ENCODE data around the gene TRAPPC3.

TRAPPC3 gene

DNA sequence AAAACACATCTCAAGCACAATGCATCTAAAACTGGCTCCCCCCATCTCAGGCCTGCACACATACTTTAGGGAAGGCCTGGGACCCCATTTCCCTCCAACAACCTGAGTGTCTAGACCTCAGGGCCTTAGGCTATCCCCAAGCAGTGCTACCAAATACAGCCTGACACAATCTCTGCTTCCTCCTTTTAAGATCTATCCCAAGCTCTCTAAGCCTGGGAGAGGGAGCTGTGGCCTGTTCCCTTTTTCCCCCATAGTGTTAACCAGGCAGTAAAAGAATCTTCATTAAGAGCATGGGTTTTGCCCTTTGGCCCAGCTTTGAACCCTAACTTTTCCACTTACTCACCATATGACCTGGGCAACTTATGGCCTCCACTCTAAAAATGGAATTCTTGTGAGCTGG lies 13.5 kb downstream of the TRAPPC3 start:
- Histone ChIP-seq H3K4me2 (ENCODE audit: low read length) (no peak overlapping the region), H3K27me3 (ENCODE audit: control insufficient read depth, insufficient read depth, low read length) (no peaks in the 10 kb centered on the region), H2AFZ (no peak overlapping the region), H3K4me1 (no peaks in the 10 kb centered on the region), H3K27ac (no peak overlapping the region), H3K9me3 (ENCODE audit: control insufficient read depth, low read length) (no peaks in the 10 kb centered on the region), H3K36me3 (ENCODE audit: control insufficient read depth, insufficient read depth, low read length) (no peaks in the 10 kb centered on the region), H3K9ac (no peak overlapping the region), H3K79me2 (no peaks in the 10 kb centered on the region), H3K4me3 (ENCODE audit: low read depth, low read length) (no peak overlapping the region)
- TF ChIP-seq, protein P1, sequence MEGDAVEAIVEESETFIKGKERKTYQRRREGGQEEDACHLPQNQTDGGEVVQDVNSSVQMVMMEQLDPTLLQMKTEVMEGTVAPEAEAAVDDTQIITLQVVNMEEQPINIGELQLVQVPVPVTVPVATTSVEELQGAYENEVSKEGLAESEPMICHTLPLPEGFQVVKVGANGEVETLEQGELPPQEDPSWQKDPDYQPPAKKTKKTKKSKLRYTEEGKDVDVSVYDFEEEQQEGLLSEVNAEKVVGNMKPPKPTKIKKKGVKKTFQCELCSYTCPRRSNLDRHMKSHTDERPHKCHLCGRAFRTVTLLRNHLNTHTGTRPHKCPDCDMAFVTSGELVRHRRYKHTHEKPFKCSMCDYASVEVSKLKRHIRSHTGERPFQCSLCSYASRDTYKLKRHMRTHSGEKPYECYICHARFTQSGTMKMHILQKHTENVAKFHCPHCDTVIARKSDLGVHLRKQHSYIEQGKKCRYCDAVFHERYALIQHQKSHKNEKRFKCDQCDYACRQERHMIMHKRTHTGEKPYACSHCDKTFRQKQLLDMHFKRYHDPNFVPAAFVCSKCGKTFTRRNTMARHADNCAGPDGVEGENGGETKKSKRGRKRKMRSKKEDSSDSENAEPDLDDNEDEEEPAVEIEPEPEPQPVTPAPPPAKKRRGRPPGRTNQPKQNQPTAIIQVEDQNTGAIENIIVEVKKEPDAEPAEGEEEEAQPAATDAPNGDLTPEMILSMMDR (IDR thresholded peaks at IDR 0.05) = no peak

DNA sequence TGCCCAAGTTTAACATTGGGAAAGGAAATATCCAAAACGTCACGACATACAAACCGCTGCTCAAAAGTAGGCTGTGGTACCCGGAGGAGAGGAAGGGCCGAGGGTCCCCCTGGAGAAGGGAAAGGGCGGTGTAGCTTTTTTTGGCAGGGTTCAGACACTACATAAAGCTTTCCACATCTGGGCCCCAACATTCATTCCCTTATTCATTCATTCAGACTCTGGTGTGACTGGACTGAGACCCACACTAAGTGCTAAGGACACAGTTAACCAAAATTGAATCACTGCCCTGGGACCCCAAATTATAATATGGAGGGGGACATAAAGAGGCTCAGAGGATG lies 14.0 kb downstream of the TRAPPC3 start:
- no peak overlapping the region for H3K27ac ChIP-seq
- TF ChIP-seq, protein P1 (IDR thresholded peaks at IDR 0.05) = no peak
- no peak overlapping the region for H3K9ac ChIP-seq
- no peak overlapping the region for H3K4me3 ChIP-seq (ENCODE audit: low read depth, low read length)
- H3K4me2 ChIP-seq (ENCODE audit: low read length) = no peak overlapping the region
- H2AFZ ChIP-seq = no peak overlapping the region
- no peaks in the 10 kb centered on the region for H3K4me1 ChIP-seq
- H3K79me2 ChIP-seq = no peaks in the 10 kb centered on the region
- H3K36me3 ChIP-seq (ENCODE audit: control insufficient read depth, insufficient read depth, low read length) = no peaks in the 10 kb centered on the region
- no peaks in the 10 kb centered on the region for H3K9me3 ChIP-seq (ENCODE audit: control insufficient read depth, low read length)
- H3K27me3 ChIP-seq (ENCODE audit: control insufficient read depth, insufficient read depth, low read length) = no peaks in the 10 kb centered on the region

DNA sequence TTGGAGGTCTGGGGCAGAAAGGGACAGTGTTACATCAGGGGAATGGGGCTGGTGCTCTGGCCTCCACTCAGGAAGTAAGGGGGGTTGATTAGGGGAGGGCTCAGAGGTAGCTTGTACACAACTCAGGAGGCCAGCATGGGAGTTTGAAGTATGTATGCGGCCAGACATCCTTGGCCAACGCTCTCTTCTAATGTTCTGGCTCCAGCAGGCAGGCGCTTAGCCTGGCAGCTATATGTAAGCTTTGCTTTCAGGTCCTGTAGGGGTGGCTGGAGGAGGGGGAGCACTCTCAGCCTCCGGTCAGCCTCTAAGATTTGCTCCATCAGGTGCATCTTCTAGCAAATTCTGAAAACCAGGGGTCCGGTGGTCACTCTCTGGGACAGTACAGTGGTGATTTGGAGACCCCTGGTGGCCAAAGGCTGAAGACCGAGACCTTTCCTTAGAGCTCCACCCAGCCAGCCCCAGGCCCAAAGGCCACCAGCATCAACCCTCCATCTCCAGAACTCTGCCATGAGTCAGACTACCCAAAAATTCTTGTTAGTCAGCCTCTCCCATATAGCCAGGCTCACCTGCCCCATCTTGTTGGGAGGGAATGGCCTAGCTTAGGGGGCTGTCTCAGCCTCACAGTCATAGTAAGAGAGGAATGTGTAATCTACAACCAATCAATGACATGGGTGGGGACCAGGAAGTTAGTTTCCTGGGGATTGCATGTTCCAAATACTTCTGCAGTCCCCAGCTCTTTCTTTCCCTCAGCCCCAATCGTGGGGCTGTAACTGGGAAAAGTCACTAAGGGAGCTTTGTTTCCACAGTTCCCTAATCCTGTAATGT lies 14.6 kb downstream of the TRAPPC3 start:
- Histone ChIP-seq H3K36me3 (ENCODE audit: control insufficient read depth, insufficient read depth, low read length) (no peaks in the 10 kb centered on the region), H3K9ac (no peak overlapping the region), H2AFZ (no peak overlapping the region), H3K4me1 (no peaks in the 10 kb centered on the region), H3K79me2 (no peaks in the 10 kb centered on the region), H3K9me3 (ENCODE audit: control insufficient read depth, low read length) (no peaks in the 10 kb centered on the region), H3K4me2 (ENCODE audit: low read length) (no peak overlapping the region), H3K27me3 (ENCODE audit: control insufficient read depth, insufficient read depth, low read length) (no peaks in the 10 kb centered on the region), H3K4me3 (ENCODE audit: low read depth, low read length) (no peak overlapping the region), H3K27ac (no peak overlapping the region)
- TF ChIP-seq, protein P1 (IDR thresholded peaks at IDR 0.05) = peak; percentile 49

DNA sequence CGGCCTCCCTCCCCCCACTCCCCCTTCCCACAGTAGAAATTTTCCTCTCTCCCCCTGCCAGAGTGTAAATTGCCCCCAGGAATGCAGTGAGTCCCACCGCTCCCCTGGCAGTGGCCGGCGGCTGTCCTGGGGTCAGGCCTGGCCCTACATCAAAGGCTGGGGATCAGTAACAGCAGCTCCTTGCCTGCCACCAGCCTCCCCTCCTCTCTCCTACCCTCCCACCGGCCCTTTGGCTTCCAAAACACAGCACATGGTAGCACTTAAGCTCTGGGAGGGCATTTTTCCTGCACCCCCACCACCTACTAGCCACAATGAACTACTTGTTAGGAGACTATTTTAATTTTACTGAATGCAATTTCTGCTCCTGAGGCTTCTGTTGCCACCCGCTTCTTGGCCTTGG lies 15.3 kb downstream of the TRAPPC3 start:
- H3K9ac ChIP-seq = no peak overlapping the region
- TF ChIP-seq, protein P1 (IDR thresholded peaks at IDR 0.05) = no peak

DNA sequence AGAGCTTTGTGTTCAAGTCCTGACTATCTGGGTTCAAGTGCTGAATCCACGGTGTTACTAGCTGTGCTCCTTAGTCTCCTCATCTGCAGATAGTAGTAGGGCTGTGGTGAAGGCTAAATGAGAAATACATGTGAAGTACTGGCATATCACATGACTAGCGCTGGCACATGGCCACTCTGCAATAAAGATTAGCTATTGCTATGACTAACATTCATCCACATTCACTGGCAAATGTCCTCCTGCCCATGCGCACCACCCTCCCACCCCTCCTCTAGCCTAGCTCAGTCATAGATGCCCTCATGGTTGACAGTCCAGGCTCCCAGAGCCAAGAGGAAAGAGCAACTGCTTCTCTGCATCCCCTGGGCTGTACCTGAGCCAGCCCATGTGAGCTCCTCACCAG lies 15.8 kb downstream of the TRAPPC3 start:
- H3K79me2 ChIP-seq = no peaks in the 10 kb centered on the region
- H3K27ac ChIP-seq = no peak overlapping the region
- no peak overlapping the region for H3K4me3 ChIP-seq (ENCODE audit: low read depth, low read length)
- TF ChIP-seq, protein P1 (IDR thresholded peaks at IDR 0.05) = no peak
- no peak overlapping the region for H3K9ac ChIP-seq
- H3K36me3 ChIP-seq (ENCODE audit: control insufficient read depth, insufficient read depth, low read length) = no peaks in the 10 kb centered on the region
- no peak overlapping the region for H2AFZ ChIP-seq
- H3K9me3 ChIP-seq (ENCODE audit: control insufficient read depth, low read length) = no peaks in the 10 kb centered on the region
- H3K27me3 ChIP-seq (ENCODE audit: control insufficient read depth, insufficient read depth, low read length) = no peaks in the 10 kb centered on the region
- H3K4me1 ChIP-seq = no peaks in the 10 kb centered on the region
- H3K4me2 ChIP-seq (ENCODE audit: low read length) = no peak overlapping the region

More for the DNA sequence above, 15.3 kb downstream of the TRAPPC3 start:
- Histone ChIP-seq H3K4me1 (no peaks in the 10 kb centered on the region), H3K79me2 (no peaks in the 10 kb centered on the region), H3K27me3 (ENCODE audit: control insufficient read depth, insufficient read depth, low read length) (no peaks in the 10 kb centered on the region), H3K4me3 (ENCODE audit: low read depth, low read length) (no peak overlapping the region), H3K36me3 (ENCODE audit: control insufficient read depth, insufficient read depth, low read length) (no peaks in the 10 kb centered on the region), H3K27ac (no peak overlapping the region), H3K4me2 (ENCODE audit: low read length) (no peak overlapping the region), H3K9me3 (ENCODE audit: control insufficient read depth, low read length) (no peaks in the 10 kb centered on the region), H2AFZ (no peak overlapping the region)
